HT-29 (cell line): ENCODE measurements around the gene TRAF3. TPM values are rescaled to one million over a fixed set of nuclear protein-coding genes. Genes with fewer than 3 reads are reported as not detected.

ENCODE experiments used
- DNase-seq: peaks from one replicate; pipeline ENCODE4 v3.0.0-alpha.2; 2015; ENCODE audit warnings: low spot score
- total RNA-seq: library from RNA; depleted of rRNA; stranded (reverse); fragments of >200 nt; shearing (Covaris generic); gene quantifications from 2 replicates; pipeline ENCODE4 v1.2.3, GENCODE V29; 2014

Gene TRAF3
- total RNA-seq, 1 experiment from 2014 or later: 8.7 TPM

DNA sequence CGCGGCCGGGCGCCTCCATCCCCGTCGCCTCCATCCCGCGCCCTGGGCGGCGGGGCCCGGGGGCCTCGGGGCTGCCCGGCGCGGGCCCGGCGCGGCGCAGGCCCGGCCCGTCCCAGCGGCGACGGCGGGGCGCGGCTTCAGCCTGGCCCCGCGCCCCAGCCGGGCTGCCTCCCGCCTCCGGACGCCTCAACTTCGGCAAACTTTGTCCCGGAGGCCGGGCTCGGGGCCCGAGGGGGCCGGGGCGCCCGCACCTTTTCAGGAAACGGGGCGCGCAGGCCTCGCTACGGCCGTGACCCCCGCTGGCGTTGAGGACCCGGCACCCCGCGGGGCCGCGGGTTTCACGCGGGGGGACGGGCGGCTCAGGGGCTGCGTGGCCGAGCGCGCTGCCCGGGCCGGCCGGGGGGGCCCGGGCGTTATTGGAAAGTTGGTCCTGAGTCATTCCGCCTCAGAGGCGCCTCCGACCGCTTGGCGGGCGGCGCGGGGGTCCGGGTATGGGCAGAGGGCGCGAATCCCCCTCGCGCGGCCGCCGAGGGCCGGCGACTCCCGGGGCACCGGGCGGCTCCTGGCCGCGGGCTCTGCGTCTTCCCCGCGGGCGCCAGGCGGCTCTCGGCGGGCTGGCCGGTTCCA, 575 bp downstream of the TRAF3 start:
- no peak for DNase-seq

DNA sequence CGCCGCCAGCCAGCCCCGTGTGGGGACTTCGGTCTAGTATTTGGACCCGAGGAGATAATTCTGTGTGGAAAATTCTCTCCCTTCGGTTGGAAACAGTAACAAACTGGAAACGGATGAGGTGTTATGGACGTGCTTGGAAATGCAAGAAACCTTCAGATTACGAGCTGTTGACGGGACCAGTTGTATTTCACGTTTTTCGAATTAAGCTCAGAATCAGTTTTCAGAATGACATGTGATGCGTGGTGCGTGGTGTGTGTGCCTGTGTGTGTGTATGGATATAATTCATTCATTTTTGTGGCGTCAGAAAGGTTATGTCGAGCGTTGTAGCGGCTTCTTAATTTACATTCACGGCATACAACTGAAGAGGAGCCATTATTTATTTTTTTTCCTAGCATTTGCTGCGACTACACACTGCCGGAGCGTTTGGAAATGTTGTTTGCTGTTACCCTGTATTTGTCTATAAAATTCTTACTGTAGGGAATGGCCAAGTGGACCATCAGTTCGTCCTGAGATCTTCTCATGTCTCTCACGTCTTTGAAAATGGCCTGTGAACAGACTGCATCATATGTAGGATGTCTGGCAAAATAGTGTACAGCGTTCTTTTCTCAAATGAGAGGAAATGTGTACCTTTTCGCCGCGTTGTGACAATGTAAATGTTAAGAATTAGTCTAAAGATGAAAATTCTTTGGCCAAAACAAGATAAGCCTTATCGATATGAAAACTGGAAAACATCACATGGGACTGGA, 1.3 kb downstream of the TRAF3 start:
- DNase-seq: peak; percentile 10

DNA sequence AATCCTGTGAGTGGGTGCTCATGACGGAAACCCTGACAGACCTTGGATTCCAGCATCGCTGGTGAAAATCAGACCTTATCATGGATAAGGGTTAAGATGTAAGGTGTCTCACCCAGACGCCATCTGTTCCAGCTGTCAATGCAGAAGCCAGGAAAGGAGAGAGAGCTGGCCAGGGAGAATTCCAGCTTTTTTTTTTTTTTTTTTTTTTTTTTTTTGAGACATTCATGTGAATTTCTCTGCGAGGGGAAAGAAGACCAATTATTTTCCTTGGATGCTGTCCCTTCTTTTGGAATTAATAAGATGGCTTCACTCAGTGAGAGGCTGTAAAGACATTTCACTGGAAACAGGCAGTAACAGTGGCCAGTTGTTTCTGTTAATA, 1.8 kb downstream of the TRAF3 start:
- no peak for DNase-seq

DNA sequence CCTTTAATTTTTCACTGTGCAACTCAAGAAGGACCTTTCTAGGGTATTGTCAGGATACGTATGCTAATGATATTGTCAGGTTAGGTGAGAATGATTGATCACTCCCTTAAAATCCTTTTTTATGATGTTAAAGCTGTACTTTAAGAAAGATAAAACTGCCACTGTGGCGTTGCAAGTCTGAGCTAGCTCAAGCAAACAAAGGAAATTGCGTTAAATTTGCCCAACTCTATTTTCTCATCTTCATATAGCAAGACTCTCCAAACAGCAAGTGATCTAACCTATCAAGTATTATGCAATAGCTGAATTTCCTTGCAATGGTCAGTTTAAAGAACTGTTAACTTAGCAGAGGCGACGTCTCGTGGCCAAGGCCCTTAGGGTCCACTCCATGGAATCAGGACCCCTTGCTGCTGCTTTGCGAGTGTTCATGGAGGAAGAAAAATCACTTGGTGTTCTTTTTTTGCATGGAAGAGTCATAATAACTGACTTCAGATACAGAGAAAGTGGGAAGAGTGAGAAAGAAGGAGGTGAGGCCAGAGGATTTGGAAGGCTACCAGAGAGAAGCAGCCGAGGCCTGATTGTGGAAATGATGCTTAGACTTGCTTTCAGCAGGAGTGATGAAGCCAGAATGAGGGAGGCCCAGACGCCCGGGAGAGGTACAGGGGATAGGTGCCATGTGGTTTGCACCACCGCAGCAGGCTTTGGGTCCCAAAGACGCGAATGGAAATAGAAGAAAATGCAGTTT, 2.5 kb downstream of the TRAF3 start:
- DNase-seq: no peak

DNA sequence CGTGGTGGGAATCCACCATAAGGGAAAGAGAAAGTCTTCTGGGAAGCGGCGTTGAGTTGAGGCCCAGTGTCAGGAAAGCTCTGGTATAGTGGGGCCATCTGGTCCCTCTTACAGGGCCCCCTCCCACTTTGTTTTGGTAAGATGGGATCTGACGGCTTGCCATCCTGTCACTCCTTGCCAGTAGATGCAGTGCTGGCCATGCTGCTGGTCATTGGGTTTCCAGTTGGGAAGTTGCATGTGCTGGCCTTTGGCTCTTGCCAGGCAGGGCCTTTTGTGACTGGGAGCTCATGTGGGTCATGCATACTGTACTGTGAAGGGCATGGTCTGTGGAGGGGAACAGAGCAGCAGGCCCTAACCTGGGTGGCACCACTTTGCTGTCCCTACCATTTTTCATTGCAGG, 3.8 kb downstream of the TRAF3 start:
- no peak for DNase-seq

DNA sequence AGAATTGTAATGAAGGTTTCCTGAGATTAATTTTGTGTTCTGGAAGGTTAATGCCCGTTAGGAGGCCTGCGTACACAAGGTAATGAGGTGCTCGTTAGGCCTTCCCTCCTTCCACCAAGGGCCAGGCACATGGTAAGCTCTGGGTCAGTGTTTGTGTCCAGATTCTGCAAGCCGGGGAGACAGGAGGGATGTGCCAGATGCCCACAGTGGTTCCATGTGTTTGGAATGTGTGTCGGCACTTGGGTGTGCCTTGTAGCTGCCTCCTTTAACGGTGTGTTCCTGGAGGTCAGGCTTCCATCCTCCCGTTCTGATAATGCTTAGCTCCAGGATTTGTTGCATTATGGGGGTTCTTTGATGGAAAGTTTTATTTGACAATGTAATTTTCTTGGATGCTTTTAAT, 5.7 kb downstream of the TRAF3 start:
- no peak for DNase-seq

DNA sequence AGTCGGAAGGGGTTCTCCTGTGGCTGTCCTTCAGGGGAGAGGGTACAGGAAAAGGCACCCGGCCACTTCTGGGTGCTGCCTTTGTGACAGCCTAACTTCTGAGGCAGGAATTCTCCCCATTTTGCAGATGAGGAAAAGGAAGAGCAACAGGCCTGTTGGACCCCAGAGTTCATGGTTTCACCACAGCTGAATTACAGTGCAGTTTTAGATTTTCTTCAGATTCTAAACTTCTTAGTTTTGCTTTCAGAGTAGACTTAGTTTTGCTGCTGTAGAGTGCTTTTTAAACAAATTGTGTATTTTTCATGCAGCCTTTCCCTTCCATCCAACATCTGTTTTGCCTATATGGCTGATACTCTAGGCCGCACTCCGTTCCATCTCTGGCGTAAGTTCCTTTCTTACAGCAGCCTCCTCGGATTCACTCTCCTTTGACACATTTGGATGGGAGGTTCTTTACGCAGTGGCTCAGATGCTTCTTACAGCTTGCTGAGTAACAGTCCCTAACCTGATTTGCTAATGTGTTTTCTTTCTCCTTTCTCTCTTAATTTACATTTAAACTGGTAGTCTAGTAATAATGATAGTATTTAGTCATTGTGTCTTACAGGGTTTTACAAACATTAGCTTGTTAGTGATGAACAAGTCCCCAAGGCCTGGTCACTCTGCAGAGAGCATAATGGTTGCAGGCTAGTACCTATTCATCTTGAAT, 7.8 kb downstream of the TRAF3 start:
- DNase-seq: no peak

DNA sequence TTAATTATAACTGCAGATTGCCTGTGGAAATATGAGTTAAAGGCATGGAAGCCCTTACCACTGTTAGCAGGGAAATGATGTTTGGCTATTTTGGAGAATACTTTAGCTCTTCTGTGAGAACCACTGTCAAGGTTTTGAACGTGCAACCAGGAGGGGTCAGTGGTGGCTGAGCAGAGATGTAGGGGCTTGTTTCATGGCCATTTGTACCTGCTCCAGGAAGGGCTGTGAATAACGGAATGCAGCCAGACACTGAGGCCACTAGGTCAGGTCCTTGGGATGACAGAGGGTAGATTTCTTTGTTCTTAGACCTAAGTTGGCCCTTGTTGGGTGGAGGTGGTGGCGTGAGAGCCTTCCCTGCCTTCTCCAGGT, 8.3 kb downstream of the TRAF3 start:
- no peak for DNase-seq

DNA sequence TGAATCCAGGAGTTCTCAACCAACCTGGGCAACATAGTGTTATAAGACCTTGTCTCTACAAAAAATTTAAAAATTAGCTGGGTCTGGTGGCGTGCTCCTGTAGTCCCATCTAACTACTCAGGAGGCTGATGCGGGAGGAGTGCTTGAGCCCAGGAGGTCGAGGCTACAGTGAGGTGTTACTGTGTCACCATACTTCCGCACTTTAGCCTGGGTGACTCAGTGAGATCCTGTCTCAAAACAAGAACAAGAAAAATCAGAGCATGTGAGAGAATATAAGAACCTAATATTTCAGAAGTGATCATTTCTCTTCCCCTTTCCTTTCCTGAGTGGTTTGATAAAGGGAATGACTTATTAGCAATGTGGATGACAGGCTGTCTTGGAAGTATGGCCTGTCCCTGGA, 9.5 kb downstream of the TRAF3 start:
- no peak for DNase-seq

DNA sequence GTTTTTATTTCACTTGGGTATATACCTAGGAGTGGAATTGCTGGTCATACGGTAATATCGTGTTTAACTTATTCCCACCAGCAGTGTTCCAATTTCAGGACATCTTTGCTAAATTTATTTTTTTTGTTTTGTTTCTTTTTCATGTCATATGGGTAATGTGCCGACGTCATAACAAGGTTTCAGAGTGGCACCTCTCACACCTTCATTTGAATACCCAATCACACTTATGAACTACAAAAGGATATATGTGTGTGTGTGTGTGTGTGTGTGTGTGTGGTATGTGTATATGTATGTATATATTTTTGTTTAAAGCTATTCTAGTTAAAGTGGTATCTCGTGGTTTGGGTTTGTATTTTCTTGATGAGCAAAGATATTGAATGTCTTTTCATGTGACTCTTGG, 12.1 kb downstream of the TRAF3 start:
- DNase-seq: no peak

DNA sequence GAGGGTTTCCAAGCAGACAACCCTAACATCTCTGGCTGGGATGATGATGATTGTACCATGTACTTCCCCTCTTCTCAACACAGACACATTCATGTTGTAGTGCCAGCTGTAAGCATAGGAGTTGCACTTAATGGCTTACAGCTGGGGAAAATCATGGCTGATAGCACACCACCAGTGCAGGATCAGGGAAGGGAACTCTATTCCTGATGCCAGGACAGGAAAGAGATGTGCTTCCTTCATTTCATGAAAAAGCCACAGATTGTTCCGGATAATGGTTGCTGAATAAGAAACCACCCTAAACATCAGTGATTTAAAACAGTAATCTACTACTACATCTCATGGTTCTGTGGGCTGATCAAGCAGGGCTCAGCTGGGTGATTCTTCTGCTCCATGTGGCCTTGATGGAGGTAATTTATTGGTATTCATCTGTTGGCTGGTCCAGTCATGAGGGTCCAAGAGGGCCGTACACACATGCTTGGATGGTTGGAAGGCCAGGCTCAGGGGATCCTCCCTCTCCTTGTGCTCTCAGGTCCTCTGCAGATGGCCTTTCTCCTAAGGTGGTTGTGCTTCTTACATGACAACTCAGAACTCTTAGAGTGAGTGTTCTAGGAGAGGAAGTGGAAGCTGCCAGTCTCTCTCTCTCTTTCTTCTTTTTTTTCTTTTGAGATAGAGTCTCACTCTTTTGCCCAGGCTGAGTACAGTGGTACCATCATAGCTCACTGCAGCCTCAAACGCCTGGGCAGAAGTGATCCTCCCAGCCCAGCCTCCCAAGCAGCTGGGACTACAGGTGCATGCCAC, 16.5 kb downstream of the TRAF3 start:
- no peak for DNase-seq

DNA sequence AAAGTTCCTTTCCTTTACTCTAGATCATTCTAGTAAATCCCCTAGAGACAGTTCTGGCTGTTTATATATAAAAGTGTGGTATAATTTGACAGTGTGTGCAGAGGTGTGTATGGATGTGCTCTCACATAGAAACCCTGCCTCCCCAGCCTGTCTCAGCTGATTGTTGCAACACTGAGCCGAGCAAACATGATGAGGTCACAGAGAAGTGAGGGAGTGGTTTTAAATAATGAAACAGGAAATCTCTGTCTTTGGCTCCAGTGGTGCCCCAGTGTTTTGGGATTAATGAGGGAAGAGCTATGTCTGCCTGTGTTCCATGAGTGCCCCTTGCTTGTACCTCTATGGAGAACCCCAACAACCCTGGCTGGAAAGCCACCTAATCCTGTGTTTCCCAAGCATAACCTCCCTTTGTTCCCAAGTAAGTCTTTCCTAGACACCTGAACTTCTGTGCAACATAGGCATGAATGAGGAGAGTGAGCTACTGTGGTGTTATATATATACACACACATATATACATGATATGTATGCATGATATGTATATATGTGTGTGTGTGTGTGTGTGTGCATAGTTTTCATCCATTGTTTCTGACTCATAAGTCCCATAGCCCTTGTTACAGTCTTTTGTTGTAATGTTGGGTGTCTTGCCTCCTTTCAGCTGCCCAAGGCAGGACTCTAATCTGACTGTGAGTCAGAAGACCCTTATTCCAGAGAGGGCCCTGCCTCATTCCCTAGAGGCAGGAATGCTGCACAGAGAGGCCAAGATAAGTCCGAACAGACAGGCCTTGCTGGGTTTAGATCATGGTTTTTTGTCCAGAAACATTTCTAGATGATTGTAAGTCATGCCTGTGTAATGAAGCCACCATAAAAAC, 18.0 kb downstream of the TRAF3 start:
- DNase-seq: peak; percentile 47

DNA sequence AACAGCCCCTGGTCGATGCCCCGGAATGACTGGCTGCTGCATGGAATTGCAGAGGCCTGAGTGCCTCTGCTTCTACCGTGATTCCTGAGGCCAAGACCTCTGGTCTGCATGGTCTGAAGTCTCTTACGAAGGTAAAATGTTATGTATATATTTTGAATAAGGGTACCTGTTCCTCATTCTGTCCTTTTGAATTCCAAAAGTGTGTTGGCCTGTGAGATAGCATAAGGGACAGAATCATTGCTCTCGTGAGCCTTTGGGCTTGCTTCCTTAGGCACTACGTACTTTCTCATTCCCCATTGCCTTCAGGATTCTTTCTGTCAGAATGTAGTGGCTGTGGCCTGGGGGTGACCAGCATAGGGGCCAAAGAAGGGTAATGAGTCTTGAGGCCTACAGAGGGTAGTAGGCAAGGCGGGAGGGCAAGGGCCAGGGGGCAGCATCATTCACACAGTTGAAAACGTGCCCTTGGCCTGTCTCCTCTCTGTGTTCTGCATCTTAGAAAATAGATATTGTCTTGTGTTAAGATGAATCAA, 19.5 kb downstream of the TRAF3 start:
- DNase-seq: no peak

DNA sequence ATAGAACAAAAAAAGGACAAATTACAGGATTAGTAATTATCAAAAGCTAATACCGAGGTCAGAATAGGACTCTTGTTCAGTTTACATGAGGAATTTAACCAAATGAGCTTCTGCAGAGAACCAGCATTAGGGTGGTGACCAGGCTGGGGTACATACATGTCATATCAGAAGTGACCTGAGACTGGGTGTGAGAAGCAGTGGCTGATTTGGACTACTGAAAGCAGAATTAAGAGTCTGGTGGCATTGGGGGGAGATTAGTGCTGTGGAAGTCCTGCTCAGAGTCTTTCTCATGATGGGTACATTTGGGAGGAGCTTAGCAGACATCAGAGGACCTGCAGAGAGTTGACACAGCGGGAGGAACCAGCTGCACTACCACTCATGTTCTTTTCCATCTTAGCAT, 21.7 kb downstream of the TRAF3 start:
- DNase-seq: no peak

DNA sequence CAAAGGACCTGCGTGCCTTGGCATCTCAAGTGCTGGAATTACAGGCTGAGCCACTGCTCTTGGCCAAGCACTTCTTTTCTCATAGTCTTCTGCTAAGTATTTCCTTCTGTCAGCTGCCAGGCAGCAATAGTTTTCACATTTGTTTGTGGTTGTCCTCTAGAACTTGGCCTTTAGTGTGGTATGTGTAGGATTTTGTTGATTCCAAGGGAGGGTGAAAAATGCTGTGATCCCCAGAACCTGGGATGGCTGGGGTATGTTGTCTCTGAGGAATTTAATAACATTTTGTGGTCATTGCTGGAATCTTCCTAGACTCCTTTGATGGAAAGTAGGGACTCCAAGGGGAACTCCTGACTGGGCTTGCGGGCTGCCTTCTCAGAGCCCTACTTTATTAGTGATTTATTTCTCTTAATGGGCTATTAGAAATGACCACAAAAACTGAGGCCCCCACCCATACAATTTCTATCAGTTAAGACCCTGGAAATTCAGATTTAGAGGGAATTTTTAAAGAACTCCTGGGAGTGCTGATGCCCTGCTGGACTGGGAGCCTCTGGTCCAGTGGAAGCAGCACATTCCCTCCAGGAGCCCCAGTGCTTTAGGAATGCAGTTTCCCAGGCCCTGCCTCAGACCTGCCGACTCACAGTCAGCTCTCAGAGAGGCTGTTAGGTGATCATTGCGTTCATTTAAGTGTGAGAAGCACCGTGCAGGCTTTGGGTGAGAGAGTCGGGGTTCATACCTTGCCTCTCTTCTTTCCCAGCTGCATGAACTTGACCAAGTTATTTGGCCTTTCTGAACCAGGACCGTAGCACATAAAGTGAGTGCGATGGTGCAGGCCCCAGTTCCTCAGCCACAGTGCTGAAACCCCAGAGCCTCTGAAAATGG, 22.7 kb downstream of the TRAF3 start:
- DNase-seq: no peak

DNA sequence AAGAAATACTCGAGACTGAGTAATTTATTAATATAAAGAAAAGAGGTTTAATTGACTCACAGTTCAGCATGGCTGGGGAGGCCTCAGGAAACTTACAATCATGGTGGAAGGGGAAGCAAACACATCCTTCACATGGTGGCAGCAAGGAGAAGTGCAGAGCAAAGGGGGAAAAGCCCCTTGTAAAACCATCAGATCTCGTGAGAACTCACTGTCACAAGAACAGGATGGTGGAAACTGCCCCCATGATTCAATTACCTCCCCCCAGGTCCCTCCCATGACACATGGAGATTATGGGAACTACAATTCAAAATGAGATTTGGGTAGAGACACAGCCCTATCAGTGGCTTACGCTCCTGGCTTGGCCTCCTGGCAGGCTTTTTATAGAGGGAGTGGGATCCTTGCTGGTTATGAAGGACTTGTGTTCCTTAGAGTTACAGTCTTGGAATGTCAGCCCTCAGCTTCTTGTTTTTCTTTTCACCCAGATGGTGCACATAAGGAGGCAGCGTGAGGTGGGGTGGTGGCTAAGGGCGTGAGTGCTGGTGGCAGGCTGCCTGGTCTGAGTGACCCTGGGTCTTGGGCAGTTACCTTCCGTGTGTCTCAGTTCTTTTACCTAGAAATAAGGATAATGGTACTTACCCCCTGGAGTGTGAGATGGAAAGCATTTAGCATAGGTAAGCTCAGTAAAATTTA, 25.7 kb downstream of the TRAF3 start:
- DNase-seq: no peak

DNA sequence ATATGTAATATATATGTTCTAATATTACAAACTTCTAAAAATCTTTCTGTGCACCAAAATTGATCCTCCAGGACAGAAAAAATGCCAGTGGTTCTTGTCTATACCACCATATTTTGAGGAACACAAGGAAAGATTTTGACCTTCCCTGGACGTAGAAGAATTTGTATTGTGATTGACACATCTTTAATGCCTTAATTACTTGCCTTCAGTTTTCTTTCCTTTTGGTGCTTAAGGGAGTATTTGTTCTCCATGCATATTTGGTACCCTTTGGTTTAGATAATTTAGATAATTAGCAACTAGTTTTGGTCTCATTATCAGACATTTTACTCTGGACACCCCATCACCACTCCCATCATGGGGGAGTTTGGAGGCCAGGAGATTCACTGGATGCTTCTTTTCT, 27.6 kb downstream of the TRAF3 start:
- no peak for DNase-seq

DNA sequence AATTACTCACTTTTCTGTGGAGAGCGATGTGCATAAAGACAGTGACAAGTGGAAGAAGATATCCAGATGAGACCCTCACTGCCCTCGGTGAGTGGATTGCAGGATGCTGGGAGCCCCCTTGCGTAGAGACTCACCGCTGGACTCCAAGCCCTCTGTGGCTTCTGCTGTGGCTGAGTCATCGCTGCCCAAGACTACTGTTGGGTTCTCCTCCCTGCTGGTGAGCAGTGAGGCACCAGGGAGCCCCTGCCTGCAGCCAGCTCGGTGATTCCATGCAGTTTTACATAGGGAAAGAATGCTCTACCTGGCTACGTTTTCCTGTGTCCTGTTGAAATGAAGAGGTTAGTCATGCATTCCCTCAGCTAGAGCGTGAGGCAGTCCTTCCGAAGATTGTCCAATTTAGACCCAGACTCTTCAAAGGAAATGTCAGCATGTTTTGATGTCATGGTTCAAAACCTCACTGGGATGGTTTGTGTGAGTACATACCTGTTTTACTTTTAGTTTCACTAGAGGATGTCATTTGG, 28.2 kb downstream of the TRAF3 start:
- no peak for DNase-seq
